ENCODE measurements around the gene TSPAN18. TPM values are rescaled to one million over a fixed set of nuclear protein-coding genes. Genes with fewer than 3 reads are reported as not detected.

Gene TSPAN18
- total RNA-seq, 1 experiment from 2014 or later = 21.3 TPM

- POLR2A ChIA-PET = no interaction called here
- BruUV-seq (replicated peaks) = no TSS peak
- TF ChIP-seq POLR2AphosphoS5 (IDR thresholded peaks at IDR 0.05; ENCODE audit: low read depth, low read length) (no peak), SIN3A (IDR thresholded peaks at IDR 0.05; ENCODE audit: borderline replicate concordance, insufficient read depth, low read depth, low read length) (no peak), CTCF (IDR thresholded peaks at IDR 0.05) (no peak), TCF7L2 (IDR thresholded peaks at IDR 0.05; ENCODE audit: low read depth, low read length) (no peak), REST (IDR thresholded peaks at IDR 0.05; ENCODE audit: insufficient read depth in 1 of 2, low read depth in 2 of 2, low read length in 1 of 2) (no peak)
- no peak for ATAC-seq
- H3K4me3 ChIP-seq (ENCODE audit: low read depth in 2 of 2, low read length in 2 of 2) = no peak overlapping the region
- no peak overlapping the region for H3K27ac ChIP-seq (ENCODE audit: low read length)
- no peaks in the 10 kb centered on the region for H3K36me3 ChIP-seq (ENCODE audit: control insufficient read depth, insufficient read depth, low read length)
- no peak for DNase-seq (ENCODE audit: low read depth, low spot score)
- H3K27me3 ChIP-seq (ENCODE audit: control insufficient read depth, insufficient read depth, low read length) = no peaks in the 10 kb centered on the region
- H3K4me1 ChIP-seq (ENCODE audit: control insufficient read depth, insufficient read depth, low read length) = peaks cover 3% of the 10 kb centered on the region; the same call in 1 of the 2 replicates
- intact Hi-C loops (cut with micrococcal nuclease; ENCODE audit: unreplicated experiment) = loop anchor here (5.0 kb wide), 1 partner anchor 185 kb away; the partner anchor contains the start of gene TSPAN18
- no peaks in the 10 kb centered on the region for H3K9me3 ChIP-seq (ENCODE audit: control insufficient read depth, insufficient read depth, low read depth, low read length)
- CTCF ChIA-PET = interaction anchor here (0.6 to 2.0 kb wide), 7 partner anchors 18 to 347 kb away, joined by 3 to 10 read pairs (median 7); partner anchors contain the start of gene CD82
- in situ Hi-C loops (cut with HindIII; ENCODE audit: low pct_unique_long_range_greater_than_20kb, low sequenced_read_pairs) = no loop called here
These were observed 185.7 kb downstream of the TSPAN18 start for GRCh38 chr11:44912270-44912987.

- no peak overlapping the region for H3K27ac ChIP-seq (ENCODE audit: low read length)
- H3K36me3 ChIP-seq (ENCODE audit: control insufficient read depth, insufficient read depth, low read length) = no peaks in the 10 kb centered on the region
- ChIA-PET CTCF (no interaction called here), POLR2A (no interaction called here)
- H3K27me3 ChIP-seq (ENCODE audit: control insufficient read depth, insufficient read depth, low read length) = no peaks in the 10 kb centered on the region
- no peak overlapping the region for H3K4me3 ChIP-seq (ENCODE audit: low read depth in 2 of 2, low read length in 2 of 2)
- no TSS peak for BruUV-seq (replicated peaks)
- TF ChIP-seq SIN3A (IDR thresholded peaks at IDR 0.05; ENCODE audit: borderline replicate concordance, insufficient read depth, low read depth, low read length) (no peak), REST (IDR thresholded peaks at IDR 0.05; ENCODE audit: insufficient read depth in 1 of 2, low read depth in 2 of 2, low read length in 1 of 2) (no peak), CTCF (IDR thresholded peaks at IDR 0.05) (no peak), POLR2AphosphoS5 (IDR thresholded peaks at IDR 0.05; ENCODE audit: low read depth, low read length) (no peak), TCF7L2 (IDR thresholded peaks at IDR 0.05; ENCODE audit: low read depth, low read length) (no peak)
- ATAC-seq = no peak
- DNase-seq (ENCODE audit: low read depth, low spot score) = no peak
- H3K9me3 ChIP-seq (ENCODE audit: control insufficient read depth, insufficient read depth, low read depth, low read length) = no peaks in the 10 kb centered on the region
- intact Hi-C loops (cut with micrococcal nuclease; ENCODE audit: unreplicated experiment) (loop anchor here (5.0 kb wide), 1 partner anchor 186 kb away; the partner anchor contains the start of gene TSPAN18), in situ Hi-C loops (cut with HindIII; ENCODE audit: low pct_unique_long_range_greater_than_20kb, low sequenced_read_pairs) (no loop called here)
- H3K4me1 ChIP-seq (ENCODE audit: control insufficient read depth, insufficient read depth, low read length) = peaks cover 3% of the 10 kb centered on the region; the same call in 1 of the 2 replicates
These were observed 186.7 kb downstream of the TSPAN18 start for GRCh38 chr11:44913502-44913901.

Measured in Panc1 (cell line).